Measurements from ENCODE around the gene UTP18. TPM values are rescaled to one million over a fixed set of nuclear protein-coding genes. Genes with fewer than 3 reads are reported as not detected.

The UTP18 gene
- total and polyA plus RNA-seq, 2 donors (not counting 1 experiment from before 2014, with no cell fraction given), result 13.2 to 34.2 TPM

DNA sequence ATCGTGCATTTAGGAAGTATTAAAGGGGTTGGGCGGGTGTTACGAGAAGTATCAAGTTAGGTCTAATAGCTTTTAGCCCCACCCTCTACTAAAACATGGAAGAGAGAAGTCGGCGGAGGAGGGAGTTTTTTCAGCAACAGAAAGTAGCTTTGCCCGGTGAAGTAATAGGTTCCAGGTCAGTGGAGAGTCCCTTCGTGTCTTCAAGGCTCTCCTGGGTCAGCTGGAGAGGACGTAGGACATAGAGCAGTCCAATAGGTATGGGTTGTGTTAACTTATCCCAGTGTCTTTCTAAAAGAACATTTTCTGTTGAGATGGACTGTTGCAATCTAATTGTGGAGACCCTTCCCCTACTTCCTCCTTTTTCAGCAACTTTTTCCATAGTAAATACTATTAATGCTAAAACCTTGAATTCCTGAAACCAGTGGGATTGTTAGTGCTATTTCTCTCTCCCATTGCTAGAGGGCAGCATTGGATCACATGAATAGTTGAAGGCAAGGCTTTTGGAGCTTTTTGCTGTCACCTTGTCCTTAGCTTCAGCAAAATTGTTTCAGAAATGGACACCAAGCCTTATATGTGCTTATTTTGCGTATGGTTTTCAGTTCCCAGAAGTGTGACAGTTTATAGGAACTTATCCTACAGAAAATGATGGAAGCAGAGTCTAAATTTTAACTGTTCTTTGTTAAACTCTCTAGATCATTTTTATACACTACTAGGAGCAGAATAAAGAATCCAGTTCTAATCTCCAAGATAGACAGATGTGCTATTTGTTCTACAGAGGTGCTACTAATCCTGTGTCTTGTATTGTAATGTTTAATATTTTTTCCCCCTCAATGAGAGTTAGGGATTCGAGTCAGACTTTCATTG lies 38.4 kb downstream of the UTP18 start:
- Mint-ChIP-seq H3K4me1 (no peaks in the 10 kb centered on the region), H3K4me3 (no peak overlapping the region), H3K27me3 (no peaks in the 10 kb centered on the region), H3K27ac (no peak overlapping the region), H3K9me3 (ENCODE audit: insufficient read depth) (no peaks in the 10 kb centered on the region)
- Histone ChIP-seq H3K27me3 (replicated peaks in 1 of 4; ENCODE audit: control extremely low read depth in 1 of 4, control insufficient read depth in 3 of 4, insufficient read depth in 4 of 4, low read length in 3 of 4) (no peaks in the 10 kb centered on the region), H3K4me3 (ENCODE audit: control extremely low read depth in 1 of 5, extremely low read depth in 1 of 5, insufficient read depth in 1 of 5, low read depth in 2 of 5, low read length in 4 of 5) (no peak overlapping the region), H3K27ac (ENCODE audit: low read length in 2 of 2) (no peak overlapping the region), H3K4me2 (replicated peaks; ENCODE audit: low read depth, low read length, poor library complexity, severe bottlenecking) (no peak overlapping the region), H3K9me3 (ENCODE audit: control extremely low read depth in 1 of 3, control insufficient read depth in 2 of 3, insufficient read depth in 1 of 3, low read length in 2 of 3) (no peaks in the 10 kb centered on the region), H3K79me2 (ENCODE audit: control insufficient read depth, insufficient read depth, low read length) (no peaks in the 10 kb centered on the region), H3K4me1 (ENCODE audit: control insufficient read depth in 2 of 2, insufficient read depth in 2 of 2, low read length in 2 of 2) (no peaks in the 10 kb centered on the region), H2AFZ (ENCODE audit: insufficient read depth, low read depth, low read length, poor library complexity, severe bottlenecking) (no peak overlapping the region), H3K9ac (ENCODE audit: low read length) (no peak overlapping the region), H4K20me1 (ENCODE audit: control insufficient read depth, insufficient read depth, low read length, poor library complexity, severe bottlenecking) (no peaks in the 10 kb centered on the region), H3K36me3 (replicated peaks in 1 of 2; ENCODE audit: control extremely low read depth in 1 of 2, control insufficient read depth in 1 of 2, extremely low read depth in 1 of 2, insufficient read depth in 2 of 2, low read length in 1 of 2) (peaks cover 6 to 34% of the 10 kb centered on the region in 2 experiments)
- no peak for TF ChIP-seq EZH2 (IDR thresholded peaks at IDR 0.05; ENCODE audit: borderline replicate concordance, insufficient read depth, low read depth, low read length, poor library complexity, severe bottlenecking)
- TF ChIP-seq, protein P1, sequence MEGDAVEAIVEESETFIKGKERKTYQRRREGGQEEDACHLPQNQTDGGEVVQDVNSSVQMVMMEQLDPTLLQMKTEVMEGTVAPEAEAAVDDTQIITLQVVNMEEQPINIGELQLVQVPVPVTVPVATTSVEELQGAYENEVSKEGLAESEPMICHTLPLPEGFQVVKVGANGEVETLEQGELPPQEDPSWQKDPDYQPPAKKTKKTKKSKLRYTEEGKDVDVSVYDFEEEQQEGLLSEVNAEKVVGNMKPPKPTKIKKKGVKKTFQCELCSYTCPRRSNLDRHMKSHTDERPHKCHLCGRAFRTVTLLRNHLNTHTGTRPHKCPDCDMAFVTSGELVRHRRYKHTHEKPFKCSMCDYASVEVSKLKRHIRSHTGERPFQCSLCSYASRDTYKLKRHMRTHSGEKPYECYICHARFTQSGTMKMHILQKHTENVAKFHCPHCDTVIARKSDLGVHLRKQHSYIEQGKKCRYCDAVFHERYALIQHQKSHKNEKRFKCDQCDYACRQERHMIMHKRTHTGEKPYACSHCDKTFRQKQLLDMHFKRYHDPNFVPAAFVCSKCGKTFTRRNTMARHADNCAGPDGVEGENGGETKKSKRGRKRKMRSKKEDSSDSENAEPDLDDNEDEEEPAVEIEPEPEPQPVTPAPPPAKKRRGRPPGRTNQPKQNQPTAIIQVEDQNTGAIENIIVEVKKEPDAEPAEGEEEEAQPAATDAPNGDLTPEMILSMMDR (IDR thresholded peaks at IDR 0.05), result peak; percentile 50
- DNase-seq (peak; percentile 20), ATAC-seq (ENCODE audit: low read depth) (no peak)
- CTCF ChIA-PET, result interaction anchor here (0.7 to 2.6 kb wide), 4 partner anchors 10 to 807 kb away, joined by 3 to 7 read pairs (median 4); no protein-coding TSS in a partner anchor
- intact Hi-C loops (cut with micrococcal nuclease), result loop anchor here (5.0 kb wide), 1 partner anchor 239 kb away; no protein-coding TSS in a partner anchor
- POLR2A ChIA-PET, result no interaction called here
- 100% methylated on average over 1 of the region's 10 CpGs for WGBS (ENCODE audit: insufficient coverage)

DNA sequence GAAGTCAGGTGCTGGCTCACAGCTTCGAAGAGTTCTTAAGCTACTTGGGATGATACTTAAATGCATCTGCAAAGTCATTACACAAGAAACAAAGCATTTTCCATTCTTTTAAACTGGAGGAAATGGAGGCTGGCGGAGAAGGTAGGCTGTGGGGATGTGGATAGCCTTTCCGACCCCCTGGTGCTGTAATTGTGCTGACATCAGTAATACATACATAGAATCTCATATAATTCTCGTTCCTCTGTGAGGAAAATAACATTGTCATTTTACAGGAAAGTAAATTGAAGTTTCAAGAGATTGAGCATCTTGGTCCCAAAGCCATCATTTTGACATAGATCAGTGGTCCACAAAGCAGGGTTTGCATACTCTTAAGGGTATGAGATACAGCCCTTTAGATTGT lies 39.5 kb downstream of the UTP18 start:
- Histone ChIP-seq H3K4me1 (ENCODE audit: control insufficient read depth in 2 of 2, insufficient read depth in 2 of 2, low read length in 2 of 2) (no peaks in the 10 kb centered on the region), H3K9ac (ENCODE audit: low read length) (no peak overlapping the region), H3K36me3 (replicated peaks in 1 of 2; ENCODE audit: control extremely low read depth in 1 of 2, control insufficient read depth in 1 of 2, extremely low read depth in 1 of 2, insufficient read depth in 2 of 2, low read length in 1 of 2) (peaks cover 6 to 26% of the 10 kb centered on the region in 2 experiments), H3K4me3 (ENCODE audit: control extremely low read depth in 1 of 5, extremely low read depth in 1 of 5, insufficient read depth in 1 of 5, low read depth in 2 of 5, low read length in 4 of 5) (no peak overlapping the region), H3K79me2 (ENCODE audit: control insufficient read depth, insufficient read depth, low read length) (no peaks in the 10 kb centered on the region), H3K4me2 (replicated peaks; ENCODE audit: low read depth, low read length, poor library complexity, severe bottlenecking) (no peak overlapping the region), H2AFZ (ENCODE audit: insufficient read depth, low read depth, low read length, poor library complexity, severe bottlenecking) (no peak overlapping the region), H3K27me3 (replicated peaks in 1 of 4; ENCODE audit: control extremely low read depth in 1 of 4, control insufficient read depth in 3 of 4, insufficient read depth in 4 of 4, low read length in 3 of 4) (peaks cover 0 to under 1% (median 0%) of the 10 kb centered on the region in 4 experiments), H4K20me1 (ENCODE audit: control insufficient read depth, insufficient read depth, low read length, poor library complexity, severe bottlenecking) (no peaks in the 10 kb centered on the region), H3K27ac (ENCODE audit: low read length in 2 of 2) (no peak overlapping the region), H3K9me3 (ENCODE audit: control extremely low read depth in 1 of 3, control insufficient read depth in 2 of 3, insufficient read depth in 1 of 3, low read length in 2 of 3) (peaks cover 0 to 1% (median 0%) of the 10 kb centered on the region in 3 donors)
- TF ChIP-seq EZH2 (IDR thresholded peaks at IDR 0.05; ENCODE audit: borderline replicate concordance, insufficient read depth, low read depth, low read length, poor library complexity, severe bottlenecking), result no peak
- TF ChIP-seq, protein P1 (IDR thresholded peaks at IDR 0.05), result no peak
- no peak overlapping the region for H3K4me3 Mint-ChIP-seq
- H3K27me3 Mint-ChIP-seq, result no peaks in the 10 kb centered on the region
- DNase-seq, result no peak
- no peak for ATAC-seq (ENCODE audit: low read depth)
- intact Hi-C loops (cut with micrococcal nuclease), result loop anchor here (5.0 kb wide), 1 partner anchor 237 kb away; no protein-coding TSS in a partner anchor
- H3K4me1 Mint-ChIP-seq, result no peaks in the 10 kb centered on the region
- ChIA-PET CTCF (interaction anchor here (2.6 kb wide), 1 partner anchor 464 kb away, joined by 7 read pairs; no protein-coding TSS in a partner anchor), POLR2A (no interaction called here)
- no CpG with 5 or more reads among the region's 4 CpGs for WGBS (ENCODE audit: insufficient coverage)
- no peaks in the 10 kb centered on the region for H3K9me3 Mint-ChIP-seq (ENCODE audit: insufficient read depth)
- no peak overlapping the region for H3K27ac Mint-ChIP-seq
